HG02973 (cell line): ENCODE measurements around the gene LRRC74B.
"Not testable (repeated sequence)": the region's sequence is repeated elsewhere in the genome, so short reads cannot be mapped to it uniquely, and the experiment has no call there.

Experiments
- ATAC-seq: cut with Tn5 transposase; IDR thresholded peaks from one replicate; pipeline ENCODE4 v1.9.1; 2021; ENCODE audit warnings: moderate library complexity; ENCODE audit not compliant: unreplicated experiment

Gene LRRC74B

GRCh38 chr22:21074102-21074715 is 28.5 kb downstream of the LRRC74B start:
- ATAC-seq = no peak

- no peak for ATAC-seq
Measured at GRCh38 chr22:21075516-21076138, 29.9 kb downstream of the LRRC74B start.

GRCh38 chr22:21076912-21077625 is 31.3 kb downstream of the LRRC74B start:
- ATAC-seq = no peak

GRCh38 chr22:21077884-21078508 is 32.2 kb downstream of the LRRC74B start:
- ATAC-seq = no peak

- ATAC-seq = no peak
Measured at GRCh38 chr22:21078916-21079315, 33.2 kb downstream of the LRRC74B start.

- ATAC-seq = no peak
Measured at GRCh38 chr22:21079493-21079892, 33.7 kb downstream of the LRRC74B start.

- no peak for ATAC-seq
Measured at GRCh38 chr22:21080435-21081137, 34.8 kb downstream of the LRRC74B start.

GRCh38 chr22:21082248-21082647 is 36.5 kb downstream of the LRRC74B start:
- ATAC-seq = no peak

GRCh38 chr22:21087119-21087518 is 41.4 kb downstream of the LRRC74B start:
- no peak for ATAC-seq

- ATAC-seq = not testable (repeated sequence)
Measured at GRCh38 chr22:21087926-21088325, 42.2 kb downstream of the LRRC74B start.

- ATAC-seq = not testable (repeated sequence)
Measured at GRCh38 chr22:21091220-21091619, 45.5 kb downstream of the LRRC74B start.

- no peak for ATAC-seq
Measured at GRCh38 chr22:21092797-21093554, 47.2 kb downstream of the LRRC74B start.

- ATAC-seq = not testable (repeated sequence)
Measured at GRCh38 chr22:21093555-21094137, 47.9 kb downstream of the LRRC74B start.

- ATAC-seq = no peak
Measured at GRCh38 chr22:21094911-21095772, 49.4 kb downstream of the LRRC74B start.

- ATAC-seq = no peak
Measured at GRCh38 chr22:21095773-21096107, 50.0 kb downstream of the LRRC74B start.

- not testable (repeated sequence) for ATAC-seq
Measured at GRCh38 chr22:21096878-21097277, 51.1 kb downstream of the LRRC74B start.

- no peak for ATAC-seq
Measured at GRCh38 chr22:21098099-21098671, 52.4 kb downstream of the LRRC74B start.

- ATAC-seq = no peak
Measured at GRCh38 chr22:21099578-21099977, 53.8 kb downstream of the LRRC74B start.
